ENCODE data around the gene RANBP1.

- TF ChIP-seq CTCF (IDR thresholded peaks at IDR 0.05) (no peak), POLR2A (IDR thresholded peaks at IDR 0.05) (no peak)
These were observed 16.9 kb downstream of the RANBP1 start for GRCh38 chr22:20132686-20133246.
